ENCODE results near the gene SPINK13.

SPINK13 gene

DNA sequence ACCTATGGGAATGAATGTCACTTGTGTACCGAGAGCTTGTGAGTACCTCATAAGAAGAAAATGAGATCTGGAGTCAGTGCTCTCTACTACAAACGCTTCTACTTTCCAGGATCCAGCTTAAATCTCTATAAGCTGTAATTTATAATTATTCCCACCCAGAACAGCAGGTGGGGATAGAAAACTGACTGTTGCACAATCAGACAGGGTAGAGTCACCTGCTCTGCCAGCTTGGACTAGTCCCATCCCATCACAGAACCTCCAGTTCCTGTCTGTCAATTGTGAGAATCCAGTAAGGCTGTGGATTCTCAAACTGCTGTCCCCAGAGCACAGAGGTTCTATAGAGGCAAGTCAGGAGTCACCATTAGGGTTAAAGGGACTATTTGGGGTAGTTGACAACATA, 45.6 kb downstream of the SPINK13 start:
- DNase-seq = no peak

DNA sequence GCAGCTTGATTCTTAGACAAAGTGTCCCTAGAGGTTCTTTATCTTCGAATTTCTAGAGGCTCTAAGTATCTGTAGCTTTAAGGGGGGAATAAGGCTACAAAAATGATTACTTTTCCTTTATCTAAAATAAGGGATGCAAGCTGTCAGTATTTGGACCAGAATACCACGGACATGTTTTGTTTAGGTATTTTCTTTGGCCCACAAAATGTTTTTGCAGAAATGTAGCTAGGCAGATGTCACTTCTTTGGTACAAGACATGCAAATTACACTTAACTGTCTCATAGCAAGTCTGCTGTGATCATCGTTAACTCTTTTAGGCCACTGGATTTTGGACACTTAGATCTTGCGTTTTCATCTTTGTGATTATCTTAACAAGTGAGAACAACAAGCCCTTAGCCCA, 46.1 kb downstream of the SPINK13 start:
- DNase-seq = no peak

DNA sequence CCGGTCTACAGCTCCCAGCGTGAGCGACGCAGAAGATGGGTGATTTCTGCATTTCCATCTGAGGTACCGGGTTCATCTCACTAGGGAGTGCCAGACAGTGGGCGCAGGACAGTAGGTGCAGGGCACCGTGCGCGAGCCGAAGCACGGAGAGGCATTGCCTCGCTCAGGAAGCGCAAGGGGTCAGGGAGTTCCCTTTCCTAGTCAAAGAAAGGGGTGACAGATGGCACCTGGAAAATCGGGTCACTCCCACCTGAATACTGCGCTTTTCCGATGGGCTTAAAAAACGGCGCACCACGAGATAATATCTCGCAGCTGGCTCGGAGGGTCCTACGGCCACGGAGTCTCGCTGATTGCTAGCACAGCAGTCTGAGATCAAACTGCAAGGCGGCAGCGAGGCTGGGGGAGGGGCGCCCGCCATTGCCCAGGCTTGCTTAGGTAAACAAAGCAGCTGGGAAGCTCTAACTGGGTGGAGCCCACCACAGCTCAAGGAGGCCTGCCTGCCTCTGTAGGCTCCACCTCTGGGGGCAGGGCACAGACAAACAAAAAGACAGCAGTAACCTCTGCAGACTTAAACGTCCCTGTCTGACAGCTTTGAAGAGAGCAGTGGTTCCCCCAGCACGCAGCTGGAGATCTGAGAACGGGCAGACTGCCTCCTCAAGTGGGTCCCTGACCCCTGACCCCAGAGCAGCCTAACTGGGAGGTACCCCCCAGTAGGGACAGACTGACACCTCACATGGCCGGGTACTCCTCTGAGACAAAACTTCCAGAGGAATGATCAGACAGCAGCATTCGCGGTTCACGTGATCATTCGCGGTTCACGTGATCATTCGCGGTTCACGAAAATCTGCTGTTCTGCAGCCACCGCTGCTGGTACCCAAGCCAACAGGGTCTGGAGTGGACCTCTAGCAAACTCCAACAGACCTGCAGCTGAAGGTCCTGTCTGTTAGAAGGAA, 51.7 kb downstream of the SPINK13 start:
- DNase-seq = peak; percentile 69

DNA sequence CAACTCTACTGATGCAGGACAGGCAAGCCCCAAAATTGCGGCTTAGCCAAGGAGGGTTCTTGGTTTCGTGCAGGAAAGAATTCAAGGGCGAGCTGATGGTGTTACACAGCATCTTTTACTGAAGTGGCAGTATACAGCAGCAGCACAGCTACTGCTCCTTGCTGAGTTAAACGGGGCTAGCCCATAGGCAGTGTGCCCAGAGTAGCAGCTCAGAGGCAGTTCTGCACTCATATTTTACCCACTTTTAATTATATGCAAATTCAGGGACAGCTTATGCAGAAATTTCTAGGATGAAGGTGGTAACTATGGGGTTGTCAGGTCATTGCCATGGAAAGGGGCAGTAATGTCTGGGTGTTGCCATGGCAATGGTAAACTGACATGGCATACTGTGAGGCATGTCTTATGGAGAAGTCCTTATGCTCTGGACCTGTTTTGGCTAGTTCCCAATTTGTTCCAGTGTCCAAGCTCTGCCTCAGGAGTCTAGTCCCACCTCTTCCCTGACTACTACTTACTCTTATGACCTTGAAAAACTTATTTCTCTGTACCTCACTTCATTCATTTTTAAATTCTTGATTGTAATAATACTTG, 64.8 kb downstream of the SPINK13 start:
- no peak for DNase-seq

DNA sequence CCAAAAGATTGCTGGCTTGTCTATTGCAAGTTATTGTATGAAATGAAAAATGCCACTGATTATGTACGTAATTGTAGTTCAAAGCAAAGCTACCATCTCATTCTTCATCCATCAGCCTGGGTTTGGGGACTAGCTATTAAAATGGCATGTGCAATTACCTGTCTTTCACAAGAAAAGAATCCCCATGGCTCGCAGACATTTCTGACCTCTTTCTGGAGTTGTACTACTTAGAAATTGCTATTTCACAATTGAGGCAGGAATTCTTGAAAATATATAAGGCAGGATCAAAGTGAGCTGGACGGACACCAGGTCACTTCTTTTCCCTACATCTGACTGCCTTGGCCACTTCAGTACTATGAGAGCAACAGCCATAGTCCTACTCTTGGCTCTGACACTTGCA, 66.7 kb downstream of the SPINK13 start, which contains the start of gene SPINK9:
Gene SPINK9 (plus strand): TSS at position 301 of the 400 bp plus-strand sequence. CDS start 55 bp downstream, at position 356.
- no peak for DNase-seq
